Chondrocyte (in vitro differentiated cells): ENCODE results near the gene NF1. TPM values are rescaled to one million over a fixed set of nuclear protein-coding genes. Genes with fewer than 3 reads are reported as not detected.
A peak's percentile ranks its signal among the peaks of the same experiment; 100 is the strongest.
"Not testable (repeated sequence)": the region's sequence is repeated elsewhere in the genome, so short reads cannot be mapped to it uniquely, and the experiment has no call there.

Experiments used
- DNase-seq: peaks from one replicate; pipeline ENCODE4 v3.0.0; 2021; ENCODE audit warnings: mixed read lengths, low spot score
- H3K27ac Mint-ChIP-seq: one replicate; pipeline ENCODE4 v1.8.0; 2021; ENCODE audit warnings: mild to moderate bottlenecking, moderate library complexity, mixed read lengths; ENCODE audit not compliant: unreplicated experiment
- H3K27me3 Mint-ChIP-seq: 2 replicates; pipeline ENCODE4 v1.8.0; 2021; ENCODE audit warnings: low read depth, mixed read lengths
- H3K36me3 Mint-ChIP-seq: 2 replicates; pipeline ENCODE4 v1.8.0; 2021; ENCODE audit warnings: low read depth, mixed read lengths
- H3K4me1 Mint-ChIP-seq: 2 replicates; pipeline ENCODE4 v1.8.0; 2021; ENCODE audit warnings: low read depth, mild to moderate bottlenecking, mixed read lengths
- H3K4me3 Mint-ChIP-seq: one replicate; pipeline ENCODE4 v1.8.0; 2021; ENCODE audit warnings: mild to moderate bottlenecking, moderate library complexity, mixed read lengths; ENCODE audit not compliant: unreplicated experiment
- H3K9me3 Mint-ChIP-seq: 2 replicates; pipeline ENCODE4 v1.8.0; 2021; ENCODE audit warnings: low read depth, mixed read lengths
- CTCF ChIP-seq: fragments of 200-600 bp; sonication (generic); IDR thresholded peaks from 2 replicates; pipeline ENCODE4 v1.5.0; 2021; ENCODE audit warnings: antibody characterized with exemption, mild to moderate bottlenecking, moderate library complexity
- total RNA-seq: library from RNA; stranded (reverse); gene quantifications from 3 replicates; pipeline ENCODE4 v1.2.1, GENCODE V29; 2021

Gene NF1
- total RNA-seq, 1 donor from 2014 or later: 48.2 TPM

DNA sequence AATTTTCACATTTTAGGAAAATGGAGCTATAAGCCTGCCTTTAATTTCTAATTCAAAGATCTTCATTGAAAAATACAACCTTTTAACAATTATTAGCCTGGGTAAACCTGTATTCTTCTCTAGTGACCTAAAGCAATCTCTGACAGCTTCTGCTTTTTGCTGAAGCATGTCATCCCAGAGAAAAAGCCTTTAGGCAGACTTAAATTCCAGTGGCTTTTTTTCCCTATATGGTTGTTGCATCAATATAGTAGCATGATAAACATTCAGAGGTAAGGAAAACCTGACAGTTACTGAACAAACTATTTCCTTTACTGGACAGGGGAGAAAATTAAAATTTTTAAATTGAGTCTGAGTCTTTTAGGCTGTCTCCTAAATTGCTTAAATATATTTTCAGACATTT is 234.4 kb downstream of the NF1 start:
- DNase-seq: no peak
- Mint-ChIP-seq H3K4me1 (peaks cover 23% of the 10 kb centered on the region), H3K36me3 (peaks cover 4% of the 10 kb centered on the region), H3K4me3 (no peak overlapping the region), H3K27ac (peak overlapping the region; percentile 70), H3K27me3 (no peaks in the 10 kb centered on the region), H3K9me3 (no peaks in the 10 kb centered on the region)
- TF ChIP-seq CTCF: no peak

DNA sequence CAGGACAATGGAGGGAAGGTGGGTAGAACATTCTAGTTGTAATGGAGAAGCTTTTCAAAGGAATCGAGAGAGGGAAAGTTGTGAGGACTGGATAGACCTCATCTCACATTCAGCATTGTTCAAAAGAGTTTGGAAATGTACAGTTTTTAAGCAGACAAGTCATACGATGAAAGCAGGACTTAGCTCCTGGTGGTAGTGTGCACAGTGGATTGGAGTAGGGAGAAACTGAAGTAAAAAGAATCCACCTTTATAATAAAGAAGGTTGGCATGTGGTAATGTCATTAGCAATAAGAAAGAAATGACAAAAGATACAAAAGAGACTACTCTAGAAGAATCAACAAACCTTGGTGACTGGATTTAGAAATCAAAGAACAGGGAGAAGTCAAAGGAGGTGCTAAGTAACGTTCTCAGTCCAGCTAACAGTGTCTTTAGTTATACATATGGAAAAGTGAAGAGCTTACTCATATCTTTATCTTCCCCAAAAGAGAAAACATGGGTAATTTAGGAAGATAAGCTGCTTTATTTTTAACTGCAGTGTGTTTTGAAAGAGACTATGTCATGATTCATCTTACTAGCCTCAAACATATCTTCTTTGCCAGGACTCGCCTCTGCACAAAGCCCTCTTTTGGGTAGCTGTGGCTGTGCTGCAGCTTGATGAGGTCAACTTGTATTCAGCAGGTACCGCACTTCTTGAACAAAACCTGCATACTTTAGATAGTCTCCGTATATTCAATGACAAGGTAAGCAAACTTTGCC is 245.3 kb downstream of the NF1 start:
- Mint-ChIP-seq H3K27ac (peak overlapping the region; percentile 55), H3K27me3 (no peaks in the 10 kb centered on the region), H3K9me3 (no peaks in the 10 kb centered on the region), H3K4me1 (peaks cover 11% of the 10 kb centered on the region), H3K4me3 (no peak overlapping the region), H3K36me3 (peaks cover 12% of the 10 kb centered on the region)
- DNase-seq: no peak
- no peak for TF ChIP-seq CTCF

- not testable (repeated sequence) for H3K27me3 Mint-ChIP-seq, H3K9me3 Mint-ChIP-seq, H3K36me3 Mint-ChIP-seq, DNase-seq, H3K27ac Mint-ChIP-seq, H3K4me1 Mint-ChIP-seq, H3K4me3 Mint-ChIP-seq
These were observed 250.5 kb downstream of the NF1 start for GRCh38 chr17:31345191-31345747.

- no peak overlapping the region for H3K27ac Mint-ChIP-seq
- H3K4me3 Mint-ChIP-seq: no peak overlapping the region
- no peaks in the 10 kb centered on the region for H3K9me3 Mint-ChIP-seq
- no peaks in the 10 kb centered on the region for H3K27me3 Mint-ChIP-seq
- TF ChIP-seq CTCF: no peak
- H3K36me3 Mint-ChIP-seq: peaks cover 23% of the 10 kb centered on the region
- H3K4me1 Mint-ChIP-seq: no peaks in the 10 kb centered on the region
- DNase-seq: no peak
These were observed 254.7 kb downstream of the NF1 start for GRCh38 chr17:31349454-31349853.

GRCh38 chr17:31355935-31356334 is 261.2 kb downstream of the NF1 start:
- no peak for DNase-seq
- no peaks in the 10 kb centered on the region for H3K9me3 Mint-ChIP-seq
- no peak for TF ChIP-seq CTCF
- no peak overlapping the region for H3K4me3 Mint-ChIP-seq
- H3K4me1 Mint-ChIP-seq: no peaks in the 10 kb centered on the region
- no peak overlapping the region for H3K27ac Mint-ChIP-seq
- no peaks in the 10 kb centered on the region for H3K27me3 Mint-ChIP-seq
- H3K36me3 Mint-ChIP-seq: peaks cover 42% of the 10 kb centered on the region

GRCh38 chr17:31357091-31357490 is 262.3 kb downstream of the NF1 start:
- DNase-seq: no peak
- no peak for TF ChIP-seq CTCF
- Mint-ChIP-seq H3K9me3 (no peaks in the 10 kb centered on the region), H3K36me3 (peaks cover 45% of the 10 kb centered on the region), H3K4me1 (no peaks in the 10 kb centered on the region), H3K27me3 (no peaks in the 10 kb centered on the region), H3K27ac (no peak overlapping the region), H3K4me3 (no peak overlapping the region)
